Karpas-422 (cell line): ENCODE data around the gene FAM13A. TPM values are rescaled to one million over a fixed set of nuclear protein-coding genes. Genes with fewer than 3 reads are reported as not detected.

Source experiments
- DNase-seq: peaks from one replicate; pipeline ENCODE4 v3.0.0-alpha.2; 2015
- H2AFZ ChIP-seq: fragments of 200-600 bp; sonication (generic); 2 replicates; pipeline ENCODE4 v1.6.1; 2014; ENCODE audit warnings: antibody characterized with exemption, low read length, mixed read lengths
- H3K27ac ChIP-seq: fragments of 200-600 bp; sonication (generic); 2 replicates; pipeline ENCODE4 v1.5.1; 2014; ENCODE audit warnings: mild to moderate bottlenecking, low read length, moderate library complexity
- H3K27me3 ChIP-seq: fragments of 200-600 bp; sonication (generic); 2 replicates; pipeline ENCODE4 v1.6.1; 2014; ENCODE audit warnings: low read length, mixed read lengths
- H3K36me3 ChIP-seq: fragments of 200-600 bp; sonication (generic); 2 replicates; pipeline ENCODE4 v1.6.1; 2014; ENCODE audit warnings: low read length, mixed read lengths; ENCODE audit not compliant: insufficient read depth
- H3K4me1 ChIP-seq: fragments of 200-600 bp; sonication (generic); 2 replicates; pipeline ENCODE4 v1.6.1; 2014; ENCODE audit warnings: mild to moderate bottlenecking, low read length, mixed read lengths
- H3K4me2 ChIP-seq: fragments of 200-600 bp; sonication (generic); 2 replicates; pipeline ENCODE4 v1.6.1; 2014; ENCODE audit warnings: low read length, low read depth, mild to moderate bottlenecking; ENCODE audit not compliant: poor library complexity, severe bottlenecking
- H3K4me3 ChIP-seq: fragments of 200-600 bp; sonication (generic); 2 replicates; pipeline ENCODE4 v1.5.1; 2014; ENCODE audit warnings: mild to moderate bottlenecking, antibody characterized with exemption, low read length, mixed read lengths
- H3K79me2 ChIP-seq: fragments of 200-600 bp; sonication (generic); 2 replicates; pipeline ENCODE4 v1.6.1; 2014; ENCODE audit warnings: mild to moderate bottlenecking, low read length, mixed read lengths
- H3K9ac ChIP-seq: fragments of 200-600 bp; sonication (generic); 2 replicates; pipeline ENCODE4 v1.6.0; 2014; ENCODE audit warnings: low read length
- H3K9me2 ChIP-seq: fragments of 200-600 bp; sonication (generic), shearing (Covaris generic); replicated peaks from 2 replicates; pipeline ENCODE4 v1.6.0; 2014; ENCODE audit warnings: mild to moderate bottlenecking, low read length, moderate library complexity; ENCODE audit not compliant: insufficient read depth
- H3K9me3 ChIP-seq: fragments of 300-700, 200-600 bp; sonication (generic); 2 replicates; pipeline ENCODE4 v1.6.1; 2014; ENCODE audit warnings: low read length, mixed read lengths
- H4K20me1 ChIP-seq: fragments of 200-600 bp; sonication (generic); 2 replicates; pipeline ENCODE4 v1.6.1; 2014; ENCODE audit warnings: mild to moderate bottlenecking, antibody characterized with exemption, low read length, low read depth; ENCODE audit not compliant: insufficient read depth
- total RNA-seq: library from RNA; depleted of rRNA; stranded (reverse); fragments of >200 nt; shearing (Covaris generic); gene quantifications from 2 replicates; pipeline ENCODE4 v1.2.3, GENCODE V29; 2014; ENCODE audit warnings: low replicate concordance

The FAM13A gene
- total RNA-seq, 1 experiment from 2014 or later: 0.30 TPM

GRCh38 chr4:88976775-88977035 lies 80.3 kb downstream of the FAM13A start:
- Histone ChIP-seq H2AFZ (no peak overlapping the region), H3K4me2 (no peak overlapping the region), H3K4me1 (no peaks in the 10 kb centered on the region), H3K9ac (no peak overlapping the region), H3K4me3 (no peak overlapping the region), H4K20me1 (no peaks in the 10 kb centered on the region), H3K27ac (no peak overlapping the region), H3K9me3 (no peaks in the 10 kb centered on the region), H3K79me2 (no peaks in the 10 kb centered on the region), H3K27me3 (no peaks in the 10 kb centered on the region; the same call in 1 of the 2 replicates), H3K9me2 (no peaks in the 10 kb centered on the region), H3K36me3 (no peaks in the 10 kb centered on the region)
- no peak for DNase-seq

- H3K4me2 ChIP-seq: no peak overlapping the region
- no peak for DNase-seq
- no peaks in the 10 kb centered on the region; the same call in 1 of the 2 replicates for H3K27me3 ChIP-seq
- no peaks in the 10 kb centered on the region for H3K9me3 ChIP-seq
- no peaks in the 10 kb centered on the region for H3K36me3 ChIP-seq
- no peak overlapping the region for H3K4me3 ChIP-seq
- no peaks in the 10 kb centered on the region for H3K79me2 ChIP-seq
- H3K4me1 ChIP-seq: no peaks in the 10 kb centered on the region
- no peak overlapping the region for H3K9ac ChIP-seq
- no peaks in the 10 kb centered on the region for H3K9me2 ChIP-seq
- no peaks in the 10 kb centered on the region for H4K20me1 ChIP-seq
- H3K27ac ChIP-seq: no peak overlapping the region
- H2AFZ ChIP-seq: no peak overlapping the region
Measured at GRCh38 chr4:88975958-88976774, 80.8 kb downstream of the FAM13A start.

- Histone ChIP-seq H3K4me1 (no peaks in the 10 kb centered on the region), H3K9ac (no peak overlapping the region), H3K27ac (no peak overlapping the region), H3K79me2 (no peaks in the 10 kb centered on the region), H3K9me2 (no peaks in the 10 kb centered on the region), H2AFZ (no peak overlapping the region), H3K27me3 (no peaks in the 10 kb centered on the region), H3K4me2 (no peak overlapping the region), H3K4me3 (no peak overlapping the region), H3K36me3 (no peaks in the 10 kb centered on the region), H4K20me1 (no peaks in the 10 kb centered on the region), H3K9me3 (no peaks in the 10 kb centered on the region)
- DNase-seq: no peak
Measured at GRCh38 chr4:88971536-88971935, 85.4 kb downstream of the FAM13A start.

GRCh38 chr4:88969746-88970145 lies 87.2 kb downstream of the FAM13A start:
- no peak overlapping the region for H3K9ac ChIP-seq
- no peaks in the 10 kb centered on the region for H3K36me3 ChIP-seq
- H3K27ac ChIP-seq: no peak overlapping the region
- no peaks in the 10 kb centered on the region for H4K20me1 ChIP-seq
- no peaks in the 10 kb centered on the region for H3K79me2 ChIP-seq
- H3K4me3 ChIP-seq: no peak overlapping the region
- H3K4me2 ChIP-seq: no peak overlapping the region
- H3K9me2 ChIP-seq: no peaks in the 10 kb centered on the region
- no peak overlapping the region for H2AFZ ChIP-seq
- no peak for DNase-seq
- H3K4me1 ChIP-seq: no peaks in the 10 kb centered on the region
- H3K27me3 ChIP-seq: no peaks in the 10 kb centered on the region
- H3K9me3 ChIP-seq: no peaks in the 10 kb centered on the region

- H3K27ac ChIP-seq: no peak overlapping the region
- H3K4me1 ChIP-seq: no peaks in the 10 kb centered on the region
- no peaks in the 10 kb centered on the region for H3K27me3 ChIP-seq
- no peaks in the 10 kb centered on the region for H3K36me3 ChIP-seq
- DNase-seq: no peak
- no peaks in the 10 kb centered on the region for H3K79me2 ChIP-seq
- no peak overlapping the region for H2AFZ ChIP-seq
- no peak overlapping the region for H3K9ac ChIP-seq
- H4K20me1 ChIP-seq: no peaks in the 10 kb centered on the region
- no peaks in the 10 kb centered on the region for H3K9me2 ChIP-seq
- H3K4me2 ChIP-seq: no peak overlapping the region
- H3K4me3 ChIP-seq: no peak overlapping the region
- no peaks in the 10 kb centered on the region for H3K9me3 ChIP-seq
Measured at GRCh38 chr4:88969271-88969670, 87.7 kb downstream of the FAM13A start.

- H3K9me2 ChIP-seq: no peaks in the 10 kb centered on the region
- H3K36me3 ChIP-seq: no peaks in the 10 kb centered on the region
- H3K9ac ChIP-seq: no peak overlapping the region
- no peak overlapping the region for H2AFZ ChIP-seq
- DNase-seq: no peak
- H3K4me3 ChIP-seq: no peak overlapping the region
- H3K27me3 ChIP-seq: no peaks in the 10 kb centered on the region
- no peaks in the 10 kb centered on the region for H3K9me3 ChIP-seq
- no peak overlapping the region for H3K27ac ChIP-seq
- H3K4me2 ChIP-seq: no peak overlapping the region
- no peaks in the 10 kb centered on the region for H3K79me2 ChIP-seq
- H3K4me1 ChIP-seq: no peaks in the 10 kb centered on the region
- no peaks in the 10 kb centered on the region for H4K20me1 ChIP-seq
Measured at GRCh38 chr4:88967883-88968331, 89.1 kb downstream of the FAM13A start.

GRCh38 chr4:88965053-88965452 lies 91.9 kb downstream of the FAM13A start:
- H3K27ac ChIP-seq: no peak overlapping the region
- no peaks in the 10 kb centered on the region for H4K20me1 ChIP-seq
- no peaks in the 10 kb centered on the region for H3K27me3 ChIP-seq
- no peaks in the 10 kb centered on the region for H3K36me3 ChIP-seq
- H3K4me2 ChIP-seq: no peak overlapping the region
- no peaks in the 10 kb centered on the region for H3K9me3 ChIP-seq
- DNase-seq: no peak
- no peak overlapping the region for H3K9ac ChIP-seq
- H3K4me1 ChIP-seq: no peaks in the 10 kb centered on the region
- no peaks in the 10 kb centered on the region for H3K9me2 ChIP-seq
- H2AFZ ChIP-seq: no peak overlapping the region
- H3K4me3 ChIP-seq: no peak overlapping the region
- H3K79me2 ChIP-seq: no peaks in the 10 kb centered on the region

GRCh38 chr4:88964450-88964849 lies 92.5 kb downstream of the FAM13A start:
- no peaks in the 10 kb centered on the region for H4K20me1 ChIP-seq

More at GRCh38 chr4:88964450-88964849, 92.5 kb downstream of the FAM13A start:
- no peaks in the 10 kb centered on the region for H3K4me1 ChIP-seq
- H3K27me3 ChIP-seq: no peaks in the 10 kb centered on the region
- H3K27ac ChIP-seq: no peak overlapping the region
- no peaks in the 10 kb centered on the region for H3K79me2 ChIP-seq
- no peak overlapping the region for H3K4me2 ChIP-seq
- H3K36me3 ChIP-seq: no peaks in the 10 kb centered on the region
- H3K9me2 ChIP-seq: no peaks in the 10 kb centered on the region
- no peak overlapping the region for H3K9ac ChIP-seq
- H2AFZ ChIP-seq: no peak overlapping the region
- H3K9me3 ChIP-seq: no peaks in the 10 kb centered on the region
- DNase-seq: no peak
- no peak overlapping the region for H3K4me3 ChIP-seq
